ENCODE data around the gene RASSF5.
A peak's percentile ranks its signal among the peaks of the same experiment; 100 is the strongest.
"Not testable (repeated sequence)": the region's sequence is repeated elsewhere in the genome, so short reads cannot be mapped to it uniquely, and the experiment has no call there.

Gene RASSF5

DNA sequence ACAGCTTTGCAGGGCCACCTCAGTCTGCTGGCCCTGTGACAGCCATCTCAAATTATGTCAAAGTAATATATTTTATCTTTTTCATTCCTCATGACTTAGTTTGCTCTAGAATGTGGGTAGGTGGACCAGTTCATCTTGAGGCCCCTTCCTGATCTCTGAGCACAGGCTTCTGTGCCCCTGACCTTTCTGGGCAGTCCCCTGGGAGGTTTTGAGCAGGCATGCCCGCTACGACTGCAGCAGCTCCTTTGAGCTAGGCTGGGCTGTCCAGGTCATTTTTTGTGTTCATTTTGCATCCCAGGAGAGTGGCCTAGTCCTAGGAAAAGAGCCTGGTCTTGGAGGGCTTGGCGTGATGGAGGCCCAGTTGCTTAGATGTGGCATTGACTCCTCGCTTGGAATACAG lies 62.2 kb downstream of the RASSF5 start:
- peak; percentile 42 for ATAC-seq
- no peak for DNase-seq

DNA sequence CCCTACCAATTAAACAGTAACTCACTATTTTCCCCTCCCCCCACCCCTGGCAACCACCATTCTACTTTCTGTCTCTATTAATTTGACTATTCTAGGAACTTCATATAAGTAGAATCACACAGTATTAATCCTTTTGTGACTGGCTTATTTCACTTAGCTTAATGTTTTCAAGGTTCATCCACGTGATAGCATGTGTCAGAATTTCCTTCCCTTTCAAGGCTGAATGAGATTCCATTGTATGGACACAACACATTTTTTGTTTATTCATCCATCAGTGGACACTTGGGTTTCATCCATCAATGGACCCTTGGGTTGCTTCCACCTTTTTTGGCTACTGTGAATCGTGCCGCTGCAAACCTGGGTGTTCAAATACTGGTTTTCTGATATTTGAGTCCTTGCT lies 63.2 kb downstream of the RASSF5 start:
- DNase-seq (no peak), ATAC-seq (no peak)

DNA sequence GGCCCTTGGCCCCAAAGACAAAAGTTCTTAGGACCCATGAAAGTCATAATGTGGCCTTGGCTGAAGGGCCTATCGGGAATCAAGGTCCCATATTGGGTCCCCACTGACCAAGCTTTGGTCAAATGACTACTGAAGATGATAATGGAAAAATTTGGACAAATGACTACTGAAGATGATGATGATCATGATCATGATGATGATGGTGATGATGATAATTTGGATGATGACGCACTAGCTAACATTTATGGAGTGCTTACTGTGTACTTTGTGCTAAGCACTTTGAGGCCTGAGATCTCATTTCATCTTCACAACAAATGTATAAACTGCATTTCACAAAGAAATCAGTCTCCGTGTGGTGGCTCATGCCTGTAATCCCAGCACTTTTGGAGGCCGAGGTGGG lies 65.5 kb downstream of the RASSF5 start:
- ATAC-seq (no peak), DNase-seq (no peak)

DNA sequence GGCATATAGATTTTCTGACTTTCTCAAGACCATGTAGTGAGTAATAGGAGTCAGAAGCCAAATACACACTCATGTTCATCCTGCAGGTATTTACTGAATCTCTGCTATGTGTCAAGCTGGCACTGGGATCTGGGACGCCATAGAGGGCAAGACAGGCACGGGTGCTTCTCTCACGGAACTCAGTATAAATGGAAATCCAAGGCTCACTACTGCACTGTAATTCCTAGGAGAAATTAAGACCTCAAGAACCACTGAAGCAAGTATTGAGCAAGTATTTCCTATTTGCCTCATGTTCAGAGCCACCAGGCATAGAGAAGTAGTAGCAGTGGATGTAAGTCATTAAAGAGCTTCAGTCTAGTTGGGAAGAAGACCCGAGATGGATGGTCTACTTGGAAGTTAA lies 66.0 kb downstream of the RASSF5 start:
- ATAC-seq (no peak), DNase-seq (no peak)

DNA sequence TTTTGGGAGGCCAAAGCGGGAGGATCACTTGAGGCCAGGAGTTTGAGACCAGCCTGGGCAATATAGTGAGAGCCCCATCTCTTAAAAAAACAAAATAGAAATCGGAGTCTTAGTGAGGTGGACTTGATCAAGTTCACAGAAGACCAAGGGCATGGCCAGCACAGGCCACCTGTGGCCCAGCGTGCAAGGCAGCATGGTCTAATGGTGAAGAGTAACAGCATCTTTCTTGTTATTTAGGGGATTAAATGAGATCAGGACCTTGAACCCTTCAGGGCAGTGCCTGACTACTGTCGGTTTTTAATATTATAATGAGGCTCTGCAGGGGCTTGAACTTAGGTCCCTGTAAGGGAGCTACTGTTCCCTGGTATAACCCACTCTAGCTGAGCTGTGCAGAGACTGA lies 66.4 kb downstream of the RASSF5 start:
- ATAC-seq (no peak), DNase-seq (no peak)

DNA sequence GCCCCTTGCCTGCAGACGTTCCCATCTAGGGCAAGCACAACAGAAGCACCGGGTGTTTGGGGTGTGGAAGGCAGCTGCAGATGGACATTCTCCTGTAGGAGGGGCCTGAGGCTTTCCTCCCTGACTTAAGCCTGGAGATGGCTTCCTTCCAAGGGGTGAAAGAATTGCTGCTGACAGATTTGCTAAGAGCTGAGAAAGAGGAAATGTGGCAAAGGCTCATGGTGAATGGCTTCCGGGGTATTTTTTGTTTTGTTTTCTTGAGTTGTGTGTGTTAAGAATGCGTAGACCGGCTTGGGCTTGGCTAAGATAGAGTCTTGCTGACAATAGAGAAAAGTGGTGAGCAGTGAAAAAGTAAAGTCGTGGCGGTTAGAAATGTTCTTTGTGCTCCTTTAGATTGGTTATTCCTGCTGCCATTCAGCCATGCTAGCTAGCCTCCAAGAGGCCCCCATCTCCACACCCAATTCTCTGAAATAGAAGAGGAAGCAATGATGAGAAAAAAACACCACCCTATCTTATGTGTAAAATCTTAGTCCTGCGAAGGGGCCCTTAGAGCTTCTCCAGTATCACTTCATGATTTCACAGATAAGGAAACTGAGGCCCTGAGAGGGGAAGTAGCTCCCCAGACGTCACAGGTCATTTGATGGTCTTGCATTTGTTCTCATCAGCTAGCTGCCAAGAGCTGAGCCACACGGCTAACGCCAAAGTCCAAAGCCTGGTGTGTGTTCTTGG lies 68.0 kb downstream of the RASSF5 start:
- no peak for DNase-seq
- ATAC-seq, result no peak

DNA sequence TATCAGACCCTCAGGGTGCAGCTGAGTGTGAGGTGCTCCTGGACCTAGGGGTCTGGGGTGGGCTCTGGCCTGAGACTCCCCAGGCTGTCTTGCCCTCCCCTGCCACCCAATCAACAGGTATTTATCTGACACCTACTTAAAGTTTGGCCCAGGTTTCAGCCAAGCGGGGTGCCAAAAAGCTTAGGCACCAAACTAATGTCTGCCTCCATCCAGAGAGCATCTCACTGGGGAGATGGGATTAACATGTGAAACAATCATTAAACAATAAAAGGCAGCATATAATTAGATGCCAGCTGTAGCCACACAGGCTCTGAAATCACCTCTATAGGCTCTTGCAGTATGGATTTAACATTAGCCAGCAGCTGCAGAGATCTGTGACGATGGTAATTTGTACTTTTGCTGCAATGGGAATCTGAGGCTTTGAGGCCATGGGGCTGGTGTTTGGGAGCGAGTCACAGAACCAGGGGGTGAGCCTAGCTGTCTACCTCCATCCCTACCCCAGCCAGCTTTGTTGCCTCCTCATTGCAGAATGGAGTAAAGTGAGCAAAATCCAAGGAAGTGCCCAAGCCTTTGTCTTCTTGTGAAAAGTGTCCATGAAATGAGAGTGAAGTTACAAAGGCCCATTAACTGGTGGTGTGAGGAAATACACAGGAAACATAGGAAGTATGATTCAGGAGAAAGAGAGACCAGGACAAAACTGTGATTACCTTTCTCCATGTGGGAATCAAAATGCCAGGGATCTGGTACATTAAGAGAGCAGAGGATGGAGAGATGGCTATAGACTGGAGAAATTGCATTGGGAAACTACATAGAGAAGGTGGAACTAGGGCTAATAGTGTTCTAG lies 68.8 kb downstream of the RASSF5 start:
- no peak for ATAC-seq
- DNase-seq, result no peak

DNA sequence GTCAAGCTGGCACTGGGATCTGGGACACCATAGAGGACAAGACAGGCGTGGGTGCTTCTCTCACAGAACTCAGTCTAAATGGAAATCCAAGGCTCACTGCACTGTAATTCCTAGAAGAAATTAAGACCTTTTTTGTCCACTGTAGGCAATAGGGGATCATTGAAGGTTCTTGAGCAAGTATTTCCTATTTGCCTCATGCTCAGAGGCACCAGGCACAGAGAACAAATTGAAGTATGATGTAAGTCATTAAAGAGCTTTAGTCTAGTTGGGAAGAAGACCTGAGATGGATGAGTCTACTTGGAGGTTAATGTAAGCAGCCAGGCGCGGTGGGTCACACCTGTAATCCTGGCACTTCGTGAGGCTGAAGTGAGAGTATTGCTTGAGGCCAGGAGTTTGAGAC lies 70.3 kb downstream of the RASSF5 start:
- ATAC-seq (no peak), DNase-seq (no peak)

DNA sequence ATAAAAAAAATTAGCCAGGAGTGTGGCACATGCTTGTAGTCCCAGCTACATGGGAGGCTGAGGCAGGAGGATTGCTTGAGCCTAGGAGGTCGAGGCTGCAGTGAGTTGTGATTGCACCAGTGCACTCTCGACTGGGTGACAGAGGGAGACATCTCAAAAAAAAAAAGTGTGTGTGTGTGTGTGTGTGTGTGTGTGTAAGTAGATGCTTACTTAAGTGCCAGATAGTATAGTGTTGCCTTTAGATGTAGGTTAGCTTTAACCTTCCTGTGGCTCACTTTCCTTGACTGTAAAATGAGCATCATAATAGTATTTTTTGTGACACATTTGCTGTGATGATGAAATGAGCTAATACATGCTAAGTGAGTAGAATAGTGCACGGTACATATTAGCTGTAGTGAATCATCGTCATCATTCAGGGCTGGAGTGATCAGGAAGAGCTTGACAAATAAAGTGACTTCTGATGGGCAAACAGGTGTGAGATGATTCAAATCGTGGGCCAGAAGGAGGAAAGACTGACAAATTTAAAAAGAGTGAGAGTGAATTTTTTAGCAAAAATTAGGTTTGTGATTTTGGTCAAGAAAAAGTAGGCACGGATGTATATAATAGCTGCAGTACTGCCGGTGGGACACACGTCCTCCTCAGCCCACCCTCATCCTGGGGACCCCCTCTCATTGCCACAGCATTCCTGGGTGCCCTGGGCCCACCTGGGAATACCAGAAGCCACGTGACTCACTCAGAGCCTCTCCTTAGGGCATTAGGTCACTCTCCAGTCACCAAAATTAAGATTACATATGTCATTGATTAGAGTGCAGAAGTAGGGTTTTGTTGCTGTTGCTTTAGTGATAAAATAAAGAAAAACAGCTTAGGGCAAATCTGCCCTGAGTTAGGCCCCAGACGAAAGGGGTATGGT lies 71.0 kb downstream of the RASSF5 start:
- ATAC-seq, result peak; percentile 67
- DNase-seq, result no peak

DNA sequence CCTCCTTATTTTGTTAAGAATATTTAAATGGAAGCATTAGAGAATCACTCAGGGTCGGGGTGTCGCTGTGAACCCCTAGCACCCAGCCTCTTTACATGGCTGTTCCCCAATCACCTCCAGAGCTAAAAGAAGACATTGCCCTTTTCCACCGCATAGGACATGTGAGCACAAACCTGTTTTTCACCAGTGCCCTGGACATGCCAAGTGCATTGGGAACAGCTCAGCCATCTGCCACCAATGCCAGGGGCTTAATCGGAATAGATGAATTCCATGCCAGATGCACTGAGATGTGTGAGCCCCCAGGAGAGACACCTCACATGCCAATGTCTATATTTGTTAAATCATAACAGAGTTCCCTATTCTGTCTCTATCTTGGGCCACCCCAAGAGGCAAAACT lies 71.6 kb downstream of the RASSF5 start:
- DNase-seq (no peak), ATAC-seq (no peak)

DNA sequence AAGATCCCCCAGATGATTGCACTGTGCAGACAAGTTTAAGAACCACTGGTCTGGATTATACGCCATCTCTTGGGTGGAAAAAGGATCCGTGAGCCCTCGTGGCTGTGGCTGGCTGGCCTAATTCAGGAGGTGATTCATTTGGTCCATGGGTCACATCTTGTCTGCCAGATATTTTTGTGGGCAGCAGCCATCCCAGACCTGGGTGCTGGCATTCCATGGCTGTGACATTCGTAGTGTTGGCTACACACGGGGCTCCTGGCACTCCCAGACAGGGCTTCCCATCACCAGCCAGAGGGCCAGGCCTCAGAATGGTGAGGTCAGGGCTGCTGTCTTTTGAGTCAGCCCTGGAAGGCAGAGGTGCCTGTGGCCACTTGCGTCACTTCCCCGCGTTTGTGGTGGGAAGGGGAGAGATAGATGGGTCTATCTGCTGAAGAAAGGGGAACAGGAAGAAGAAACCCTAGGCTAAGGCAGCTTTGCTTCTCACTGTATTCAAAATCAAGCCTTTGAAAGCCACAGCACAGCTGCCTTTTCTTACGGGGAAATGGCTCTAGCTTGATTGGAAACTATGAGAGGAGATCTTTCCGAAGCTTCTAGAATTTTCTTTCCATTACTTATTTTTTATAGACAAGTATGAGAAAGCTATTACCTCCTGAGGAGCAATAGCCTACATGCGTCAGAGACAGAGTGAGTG lies 72.6 kb downstream of the RASSF5 start:
- DNase-seq (peak; percentile 93), ATAC-seq (peak; percentile 75)

DNA sequence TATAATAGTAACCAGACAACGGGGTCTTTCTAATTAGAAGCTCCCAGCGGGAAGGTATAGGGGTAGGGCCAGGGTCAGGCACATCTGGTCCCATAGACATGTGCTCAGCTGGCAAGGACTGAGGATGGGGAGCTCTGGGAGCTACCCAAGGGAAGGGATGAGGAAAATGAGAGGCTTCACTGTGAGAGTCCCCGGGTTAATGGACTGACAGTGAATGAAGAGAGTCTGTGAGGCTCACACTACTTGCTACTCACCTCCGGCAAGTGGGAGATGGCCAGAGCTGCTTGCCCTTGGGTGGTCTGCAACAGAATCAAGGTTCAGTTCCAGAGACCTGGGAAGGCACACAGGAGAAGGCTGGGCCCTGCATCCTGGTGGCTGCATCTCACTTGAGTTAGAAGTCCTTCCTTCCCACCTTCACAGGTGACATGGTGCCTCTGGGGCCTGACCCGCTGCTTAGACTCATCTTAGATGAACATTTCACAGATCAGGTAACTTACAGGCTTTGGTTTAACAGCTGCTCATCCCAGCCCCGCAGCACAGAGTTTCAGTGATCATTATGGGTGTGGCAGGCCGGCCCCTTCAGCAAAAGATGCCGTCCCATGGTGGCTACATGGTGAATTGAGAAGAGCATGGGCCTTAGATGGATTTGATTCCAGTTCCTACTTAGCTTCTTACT lies 73.2 kb downstream of the RASSF5 start:
- ATAC-seq, result no peak

DNA sequence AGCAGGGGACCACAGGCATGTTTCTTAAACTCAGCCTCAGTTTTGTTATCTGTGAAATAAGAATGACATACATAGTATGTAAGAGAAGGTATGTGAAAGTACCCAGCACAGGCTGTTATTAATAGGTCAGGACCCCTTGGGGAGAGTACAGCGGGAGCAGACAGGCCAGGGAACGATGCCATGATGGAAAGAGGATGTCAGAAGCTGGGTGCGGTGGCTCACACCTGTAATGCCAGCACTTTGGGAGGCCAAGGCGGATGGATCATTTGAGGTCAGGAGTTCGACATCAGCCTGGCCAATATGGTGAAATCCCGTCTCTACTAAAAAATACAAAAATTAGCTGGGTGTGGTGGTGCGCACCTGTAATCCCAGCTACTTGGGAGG lies 73.8 kb downstream of the RASSF5 start:
- not testable (repeated sequence) for DNase-seq, ATAC-seq

More for the DNA sequence above, 73.2 kb downstream of the RASSF5 start:
- DNase-seq, result no peak

DNA sequence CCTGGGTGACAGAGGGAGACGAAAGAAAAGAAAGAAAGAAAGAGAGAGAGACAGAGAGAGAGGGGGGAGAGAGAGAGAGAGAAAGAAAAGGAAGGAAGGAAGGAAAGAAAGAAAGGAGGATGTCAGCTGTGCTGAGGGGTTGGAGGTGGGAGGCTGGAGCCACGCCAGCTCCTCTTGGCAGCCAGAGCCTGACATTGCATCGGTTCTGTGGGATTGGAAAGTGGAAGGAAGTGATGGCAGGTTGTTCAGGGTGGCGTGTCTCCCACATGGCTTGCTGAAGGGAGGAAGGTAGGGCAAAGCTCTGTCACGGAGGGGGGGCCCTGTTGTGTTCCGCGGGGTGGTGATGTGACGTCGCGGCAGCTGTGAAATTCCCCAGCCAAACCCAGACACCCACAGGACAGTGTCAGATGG lies 74.2 kb downstream of the RASSF5 start:
- ATAC-seq (peak; percentile 3), DNase-seq (peak; percentile 74)

DNA sequence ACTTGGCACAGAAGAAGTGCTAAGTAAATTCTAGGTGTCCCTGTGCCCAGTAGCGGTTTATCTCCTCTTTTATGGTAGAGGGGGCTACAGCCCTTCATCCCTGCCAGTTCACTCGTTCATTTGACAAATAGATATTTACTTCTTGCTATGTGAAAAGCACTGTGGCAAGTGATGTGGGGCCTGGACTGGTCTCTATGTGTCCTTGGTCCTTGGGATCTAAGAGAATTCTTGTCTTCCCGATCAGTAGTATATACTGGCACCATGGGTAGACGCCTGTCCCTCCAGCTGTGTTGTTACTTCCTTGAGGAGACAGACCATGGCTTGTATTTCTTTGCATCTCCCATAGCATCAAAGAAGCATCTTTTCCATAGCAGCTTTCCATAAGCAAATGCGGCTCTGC lies 75.2 kb downstream of the RASSF5 start:
- DNase-seq (no peak), ATAC-seq (no peak)

DNA sequence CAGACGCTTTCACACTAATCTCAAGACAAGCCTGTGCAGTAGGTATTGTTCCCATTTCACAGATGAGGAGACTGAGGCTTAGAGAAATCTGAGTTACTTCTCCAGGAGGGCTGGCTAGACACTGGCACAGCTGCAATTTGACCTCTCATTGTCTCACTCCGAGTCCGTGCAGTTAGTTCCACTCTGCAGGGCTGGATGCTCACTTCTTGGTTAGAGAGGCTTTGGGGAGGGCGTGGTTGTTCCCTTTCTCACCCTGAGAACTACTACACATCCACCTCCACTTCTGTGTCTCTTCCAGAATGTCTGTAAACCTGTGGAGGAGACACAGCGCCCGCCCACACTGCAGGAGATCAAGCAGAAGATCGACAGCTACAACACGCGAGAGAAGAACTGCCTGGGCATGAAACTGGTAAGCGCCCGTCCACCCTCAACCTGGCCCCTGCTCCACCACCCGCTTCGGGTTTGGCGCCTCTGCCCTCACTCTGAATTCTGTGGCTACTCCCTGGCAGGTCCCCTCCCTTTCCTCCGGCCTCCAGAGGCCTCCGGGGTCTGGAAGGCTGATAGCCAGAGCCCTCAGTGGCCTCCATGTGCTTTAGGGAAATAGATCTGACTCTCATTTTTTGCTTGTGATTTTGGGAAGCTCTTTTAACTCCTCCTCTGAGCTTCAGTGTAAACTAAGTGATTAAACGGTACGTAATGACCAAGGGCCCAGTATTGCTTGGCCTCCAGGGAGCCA lies 75.8 kb downstream of the RASSF5 start:
- DNase-seq (no peak), ATAC-seq (no peak)

DNA sequence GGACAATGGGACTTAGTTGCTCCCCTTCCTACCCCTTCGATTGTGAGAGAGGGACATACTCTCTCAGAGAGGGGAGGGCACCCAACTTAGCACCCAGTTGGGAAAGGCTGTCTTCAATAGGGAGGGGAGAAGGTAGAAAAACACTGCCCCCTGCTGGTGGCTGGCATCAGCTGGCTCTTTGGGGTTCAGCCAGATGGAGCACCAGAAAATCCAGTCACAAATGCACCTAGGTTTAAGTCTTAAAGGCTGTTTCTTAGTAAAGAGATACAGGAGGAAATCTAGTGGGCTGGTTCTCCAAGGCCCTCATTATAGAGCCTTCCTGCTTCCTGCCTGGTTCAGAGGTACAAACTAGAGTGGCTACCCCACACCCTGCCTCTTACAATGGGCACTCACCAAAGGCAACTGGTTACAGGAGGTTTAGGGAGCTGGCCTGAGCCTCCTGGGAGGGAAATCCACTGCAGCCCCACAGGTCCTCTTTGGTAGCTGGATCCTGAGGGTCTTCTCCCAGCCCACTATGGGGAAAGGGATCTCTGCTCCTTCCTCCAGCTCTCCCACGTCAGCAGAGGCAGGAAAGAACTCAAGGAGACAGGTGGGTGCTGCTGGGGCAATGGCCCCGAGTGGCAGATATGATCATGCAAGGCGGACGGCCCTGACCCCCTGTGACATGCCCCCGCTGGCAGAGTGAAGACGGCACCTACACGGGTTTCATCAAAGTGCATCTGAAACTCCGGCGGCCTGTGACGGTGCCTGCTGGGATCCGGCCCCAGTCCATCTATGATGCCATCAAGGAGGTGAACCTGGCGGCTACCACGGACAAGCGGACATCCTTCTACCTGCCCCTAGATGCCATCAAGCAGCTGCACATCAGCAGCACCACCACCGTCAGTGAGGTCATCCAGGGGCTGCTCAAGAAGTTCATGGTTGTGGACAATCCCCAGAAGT lies 76.6 kb downstream of the RASSF5 start:
- ATAC-seq (no peak), DNase-seq (peak; percentile 90)

DNA sequence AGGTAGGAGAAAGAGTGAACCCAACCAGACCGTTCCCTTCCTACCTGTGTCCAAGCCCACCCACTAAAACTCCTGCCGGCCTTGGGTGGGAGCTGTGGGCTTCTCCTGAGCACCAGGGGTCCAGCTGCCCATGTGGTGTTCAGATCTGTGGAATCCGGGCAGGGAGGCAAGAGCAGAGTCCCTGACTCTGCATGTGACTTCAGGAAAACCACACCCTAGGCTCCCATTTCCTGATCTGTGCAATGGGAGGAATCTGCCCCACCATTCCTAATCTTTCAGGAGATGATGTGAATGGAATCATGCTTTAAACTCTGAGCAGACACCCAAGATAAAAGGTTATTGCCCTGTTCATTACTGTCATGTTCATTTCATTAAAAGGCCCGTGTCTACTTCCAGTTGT lies 77.4 kb downstream of the RASSF5 start:
- ATAC-seq, result no peak
- DNase-seq, result no peak
